AG10803 (cell line): Measurements from ENCODE around the gene KCNK5.

Experiments
- DNase-seq: peaks from one replicate; pipeline ENCODE4 v3.0.0; 2010; ENCODE audit warnings: low read depth
- H3K4me3 ChIP-seq: 2 replicates; pipeline ENCODE4 v1.5.1; 2011; ENCODE audit warnings: mild to moderate bottlenecking, low read length, control low read depth
- TF ChIP-seq, protein P1 (sequence below): conservative IDR thresholded peaks from 2 replicates; pipeline ENCODE4 v1.5.1; 2011; ENCODE audit warnings: mild to moderate bottlenecking, low read length, control low read depth, inconsistent platforms

The KCNK5 gene

DNA sequence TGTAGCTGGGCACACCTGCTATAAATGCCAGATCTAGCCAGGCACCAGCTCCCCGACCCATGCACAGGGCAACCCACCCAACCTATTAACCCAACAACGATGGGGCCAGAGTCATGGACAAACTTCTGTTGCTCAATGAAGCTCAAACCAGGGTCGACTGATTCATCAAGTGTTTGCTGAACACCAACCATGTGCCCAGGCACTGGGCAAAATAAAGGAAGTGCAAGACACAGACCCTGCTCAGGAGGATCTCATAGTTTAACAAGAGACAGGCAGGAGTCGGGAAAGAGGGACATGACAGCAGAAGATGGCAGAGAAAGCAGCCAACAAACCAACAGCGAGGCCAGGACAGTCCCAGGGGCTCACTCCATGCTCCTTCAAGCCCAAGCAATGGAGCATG lies 18.8 kb downstream of the KCNK5 start:
- TF ChIP-seq, protein P1, sequence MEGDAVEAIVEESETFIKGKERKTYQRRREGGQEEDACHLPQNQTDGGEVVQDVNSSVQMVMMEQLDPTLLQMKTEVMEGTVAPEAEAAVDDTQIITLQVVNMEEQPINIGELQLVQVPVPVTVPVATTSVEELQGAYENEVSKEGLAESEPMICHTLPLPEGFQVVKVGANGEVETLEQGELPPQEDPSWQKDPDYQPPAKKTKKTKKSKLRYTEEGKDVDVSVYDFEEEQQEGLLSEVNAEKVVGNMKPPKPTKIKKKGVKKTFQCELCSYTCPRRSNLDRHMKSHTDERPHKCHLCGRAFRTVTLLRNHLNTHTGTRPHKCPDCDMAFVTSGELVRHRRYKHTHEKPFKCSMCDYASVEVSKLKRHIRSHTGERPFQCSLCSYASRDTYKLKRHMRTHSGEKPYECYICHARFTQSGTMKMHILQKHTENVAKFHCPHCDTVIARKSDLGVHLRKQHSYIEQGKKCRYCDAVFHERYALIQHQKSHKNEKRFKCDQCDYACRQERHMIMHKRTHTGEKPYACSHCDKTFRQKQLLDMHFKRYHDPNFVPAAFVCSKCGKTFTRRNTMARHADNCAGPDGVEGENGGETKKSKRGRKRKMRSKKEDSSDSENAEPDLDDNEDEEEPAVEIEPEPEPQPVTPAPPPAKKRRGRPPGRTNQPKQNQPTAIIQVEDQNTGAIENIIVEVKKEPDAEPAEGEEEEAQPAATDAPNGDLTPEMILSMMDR: no peak
- no peak overlapping the region for H3K4me3 ChIP-seq
- DNase-seq: no peak

DNA sequence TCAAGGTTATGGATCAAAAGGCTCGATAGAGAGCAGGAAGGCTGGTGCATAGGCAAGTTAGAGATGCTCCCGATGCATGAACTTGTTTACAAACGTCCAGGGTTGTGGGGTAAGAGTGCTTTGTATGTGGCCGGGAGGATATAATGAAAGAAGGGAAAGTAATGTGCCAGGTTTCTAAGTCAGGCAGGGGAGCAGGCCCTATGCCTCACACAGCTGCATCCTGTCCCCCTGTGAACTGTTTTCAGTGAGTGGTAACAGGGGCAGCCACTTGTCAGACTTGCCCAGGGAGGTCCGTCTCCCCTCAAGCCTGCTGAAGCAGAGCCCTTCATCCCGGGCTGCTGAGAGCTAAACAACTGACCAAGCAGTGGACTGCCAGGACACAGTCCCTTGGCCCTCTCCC lies 19.4 kb downstream of the KCNK5 start:
- no peak for DNase-seq
- TF ChIP-seq, protein P1: no peak

DNA sequence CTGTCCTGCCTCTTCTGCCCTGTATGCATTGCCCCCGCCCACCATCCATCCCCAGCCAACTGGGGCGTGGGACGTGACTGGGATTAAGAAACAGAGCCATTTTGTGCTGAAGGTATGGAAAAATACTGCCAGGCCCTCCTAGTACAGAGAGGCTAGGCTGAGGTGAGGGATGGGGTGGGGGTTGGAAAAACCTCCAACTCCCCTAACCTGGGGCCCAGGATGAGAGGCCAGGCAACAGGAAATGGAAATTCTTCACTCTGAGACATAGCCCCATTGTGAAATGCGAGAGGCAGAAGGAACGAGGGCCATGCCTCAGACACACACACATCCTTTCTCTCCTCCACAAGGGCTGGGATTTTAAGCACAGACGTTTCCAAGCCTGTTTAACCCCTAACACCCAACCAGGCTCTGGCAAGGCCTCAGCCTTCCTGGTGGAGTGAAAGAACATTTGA lies 19.9 kb downstream of the KCNK5 start:
- DNase-seq: no peak
- TF ChIP-seq, protein P1: no peak
- H3K4me3 ChIP-seq: no peak overlapping the region

More for the DNA sequence above, 19.4 kb downstream of the KCNK5 start:
- no peak overlapping the region for H3K4me3 ChIP-seq

DNA sequence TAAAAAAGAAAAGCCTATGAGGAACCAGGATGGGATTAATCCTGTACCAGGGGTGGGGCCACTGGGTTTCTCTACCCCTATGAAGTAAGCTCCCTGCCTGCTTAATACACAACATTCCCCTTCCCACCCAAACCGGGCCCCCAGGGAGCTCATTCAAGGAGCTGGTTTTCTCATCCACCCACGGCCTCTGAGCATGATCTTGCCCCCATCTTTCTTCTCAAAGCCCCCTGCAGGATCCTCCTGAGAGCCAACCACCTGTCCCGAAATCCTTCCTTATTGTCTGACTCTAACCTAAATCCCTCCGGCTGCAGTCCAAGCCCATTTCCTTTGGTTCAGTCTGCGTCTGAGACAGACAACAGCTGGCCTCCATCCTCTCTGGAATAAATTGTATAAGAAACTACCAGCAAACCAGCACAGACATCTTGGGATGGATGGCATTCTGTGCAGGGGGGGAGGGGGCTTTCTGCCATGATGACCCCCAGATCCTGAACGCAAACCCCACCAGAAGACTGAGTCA lies 21.0 kb downstream of the KCNK5 start:
- no peak overlapping the region for H3K4me3 ChIP-seq
- TF ChIP-seq, protein P1: no peak
- DNase-seq: no peak

DNA sequence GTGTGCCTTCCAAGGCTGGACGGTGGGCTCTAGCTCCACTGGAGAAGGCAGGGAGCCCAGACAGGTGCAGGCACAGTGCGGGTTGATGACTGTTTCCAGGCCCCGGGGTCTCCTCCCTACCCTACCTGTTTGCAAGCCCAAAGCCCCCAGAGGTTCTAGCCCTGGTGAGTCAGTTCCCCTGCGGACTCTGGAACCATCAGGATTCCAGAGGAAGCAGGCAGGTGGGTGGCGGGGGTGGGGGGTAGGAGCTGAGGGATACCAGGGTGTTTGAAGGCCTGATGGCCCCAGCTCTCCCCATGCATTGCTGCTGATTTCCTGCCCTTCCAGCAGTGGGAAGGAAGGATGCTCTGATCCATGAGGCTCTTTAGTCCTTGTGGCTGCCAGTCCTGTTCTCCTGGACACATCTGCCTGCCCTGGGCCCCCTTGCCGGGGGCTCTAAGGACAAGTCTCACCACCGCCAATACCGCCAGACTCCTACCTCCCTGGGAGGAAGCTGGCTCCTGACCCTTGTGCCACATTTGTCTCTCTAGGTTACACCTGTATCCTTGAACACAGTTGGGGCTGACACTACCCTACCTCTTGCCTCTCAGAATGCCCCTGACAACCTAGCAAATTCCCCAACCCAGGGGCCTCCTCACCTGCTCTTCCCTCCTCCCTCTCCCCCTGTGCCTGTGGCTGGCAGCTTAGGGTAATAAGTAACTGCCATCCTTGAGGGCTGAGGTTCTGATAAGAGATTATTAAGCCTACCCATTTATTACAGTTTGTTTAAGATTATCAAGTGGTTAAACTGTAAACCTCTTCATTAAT lies 21.7 kb downstream of the KCNK5 start:
- H3K4me3 ChIP-seq: no peak overlapping the region
- TF ChIP-seq, protein P1: no peak
- DNase-seq: no peak

DNA sequence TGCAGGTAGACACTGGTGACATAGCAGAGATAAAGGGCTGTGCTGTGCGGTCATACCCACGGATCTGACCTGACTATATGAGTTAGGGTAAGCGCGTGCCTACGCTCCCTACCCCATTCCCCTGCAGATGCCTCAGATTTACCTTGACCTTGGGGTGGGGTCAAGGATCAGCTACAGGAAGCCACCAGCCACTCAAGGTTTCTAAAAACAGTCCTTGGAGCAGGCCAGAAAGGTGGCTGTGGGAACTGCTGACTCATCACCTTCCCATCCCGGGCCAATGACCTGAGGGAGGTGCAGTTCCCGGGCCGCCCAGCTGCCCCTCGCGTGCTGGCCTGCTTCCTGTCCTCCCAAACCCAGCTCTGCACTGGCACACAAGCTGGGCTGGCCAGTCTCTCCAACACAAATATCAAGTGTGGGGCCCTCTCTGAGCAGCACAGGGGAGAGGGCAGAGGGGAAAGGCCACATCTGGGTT lies 23.0 kb downstream of the KCNK5 start:
- TF ChIP-seq, protein P1: no peak
- H3K4me3 ChIP-seq: no peak overlapping the region
- no peak for DNase-seq
